Measurements from ENCODE around the gene CCND2. TPM values are rescaled to one million over a fixed set of nuclear protein-coding genes. Genes with fewer than 3 reads are reported as not detected.

CCND2 gene
- total RNA-seq, 1 donor from 2014 or later: 98.0 TPM

DNA sequence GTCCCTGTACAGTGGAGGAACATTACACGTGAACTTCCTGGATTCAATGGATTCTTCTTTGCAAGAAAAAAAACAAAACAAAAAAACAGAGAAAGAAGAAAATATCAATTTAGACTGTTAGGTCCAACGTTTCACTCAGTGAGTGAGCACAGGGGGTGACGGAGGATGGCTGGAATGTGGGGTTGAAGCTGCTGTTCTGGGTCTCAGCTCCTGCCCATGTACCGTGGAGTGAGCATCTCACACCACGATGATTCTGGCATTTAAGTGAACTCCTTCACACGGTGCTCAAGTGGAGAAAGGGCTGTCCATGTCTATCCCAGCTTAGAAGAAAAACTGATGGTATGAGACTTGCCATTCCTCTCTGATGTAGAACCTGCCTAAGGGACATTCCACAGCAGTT lies 23.2 kb downstream of the CCND2 start:
- peaks cover 1% of the 10 kb centered on the region for H3K9me3 Mint-ChIP-seq (ENCODE audit: unreplicated experiment)
- no peak overlapping the region for H3K4me3 Mint-ChIP-seq (ENCODE audit: unreplicated experiment)
- no peak overlapping the region for H3K27ac Mint-ChIP-seq (ENCODE audit: unreplicated experiment)
- peaks cover 2% of the 10 kb centered on the region for H3K4me1 Mint-ChIP-seq (ENCODE audit: low read depth, unreplicated experiment)
- H3K27me3 Mint-ChIP-seq (ENCODE audit: unreplicated experiment): no peaks in the 10 kb centered on the region
- peaks cover 15% of the 10 kb centered on the region for H3K36me3 Mint-ChIP-seq (ENCODE audit: unreplicated experiment)
- TF ChIP-seq, protein P1, sequence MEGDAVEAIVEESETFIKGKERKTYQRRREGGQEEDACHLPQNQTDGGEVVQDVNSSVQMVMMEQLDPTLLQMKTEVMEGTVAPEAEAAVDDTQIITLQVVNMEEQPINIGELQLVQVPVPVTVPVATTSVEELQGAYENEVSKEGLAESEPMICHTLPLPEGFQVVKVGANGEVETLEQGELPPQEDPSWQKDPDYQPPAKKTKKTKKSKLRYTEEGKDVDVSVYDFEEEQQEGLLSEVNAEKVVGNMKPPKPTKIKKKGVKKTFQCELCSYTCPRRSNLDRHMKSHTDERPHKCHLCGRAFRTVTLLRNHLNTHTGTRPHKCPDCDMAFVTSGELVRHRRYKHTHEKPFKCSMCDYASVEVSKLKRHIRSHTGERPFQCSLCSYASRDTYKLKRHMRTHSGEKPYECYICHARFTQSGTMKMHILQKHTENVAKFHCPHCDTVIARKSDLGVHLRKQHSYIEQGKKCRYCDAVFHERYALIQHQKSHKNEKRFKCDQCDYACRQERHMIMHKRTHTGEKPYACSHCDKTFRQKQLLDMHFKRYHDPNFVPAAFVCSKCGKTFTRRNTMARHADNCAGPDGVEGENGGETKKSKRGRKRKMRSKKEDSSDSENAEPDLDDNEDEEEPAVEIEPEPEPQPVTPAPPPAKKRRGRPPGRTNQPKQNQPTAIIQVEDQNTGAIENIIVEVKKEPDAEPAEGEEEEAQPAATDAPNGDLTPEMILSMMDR (IDR thresholded peaks at IDR 0.05; ENCODE audit: partially characterized antibody, unreplicated experiment): no peak
- DNase-seq: no peak

DNA sequence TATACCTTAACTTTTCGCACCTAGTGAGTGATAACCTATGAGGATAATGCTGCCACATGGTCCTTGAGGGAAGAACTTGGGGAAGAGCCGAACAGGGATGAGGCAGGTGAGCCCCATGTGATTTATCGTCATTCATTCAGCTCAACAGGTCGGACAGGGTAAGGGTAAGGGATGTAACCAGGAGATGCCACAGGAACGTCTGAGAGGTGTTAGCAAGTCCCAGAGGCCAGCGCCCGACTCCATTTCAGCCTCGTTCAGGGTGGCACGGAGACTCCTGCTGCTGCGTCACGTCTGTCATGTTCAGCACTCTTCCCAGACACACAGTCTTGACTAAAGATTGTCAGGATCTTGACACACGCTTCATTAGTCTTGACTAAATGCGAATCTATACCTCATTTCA lies 24.1 kb downstream of the CCND2 start:
- Mint-ChIP-seq H3K4me3 (ENCODE audit: unreplicated experiment) (no peak overlapping the region), H3K9me3 (ENCODE audit: unreplicated experiment) (peaks cover 1% of the 10 kb centered on the region), H3K36me3 (ENCODE audit: unreplicated experiment) (peaks cover 9% of the 10 kb centered on the region), H3K27ac (ENCODE audit: unreplicated experiment) (no peak overlapping the region), H3K27me3 (ENCODE audit: unreplicated experiment) (no peaks in the 10 kb centered on the region), H3K4me1 (ENCODE audit: low read depth, unreplicated experiment) (peaks cover 2% of the 10 kb centered on the region)
- TF ChIP-seq, protein P1 (IDR thresholded peaks at IDR 0.05; ENCODE audit: partially characterized antibody, unreplicated experiment): no peak
- DNase-seq: no peak

DNA sequence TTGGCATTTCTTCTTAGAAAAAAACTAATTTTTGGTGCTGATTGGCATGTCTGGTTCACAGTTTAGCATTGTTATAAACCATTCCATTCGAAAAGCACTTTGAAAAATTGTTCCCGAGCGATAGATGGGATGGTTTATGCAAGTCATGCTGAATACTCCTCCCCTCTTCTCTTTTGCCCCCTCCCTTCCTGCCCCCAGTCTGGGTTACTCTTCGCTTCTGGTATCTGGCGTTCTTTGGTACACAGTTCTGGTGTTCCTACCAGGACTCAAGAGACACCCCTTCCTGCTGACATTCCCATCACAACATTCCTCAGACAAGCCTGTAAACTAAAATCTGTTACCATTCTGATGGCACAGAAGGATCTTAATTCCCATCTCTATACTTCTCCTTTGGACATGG lies 27.3 kb downstream of the CCND2 start:
- TF ChIP-seq, protein P1 (IDR thresholded peaks at IDR 0.05; ENCODE audit: partially characterized antibody, unreplicated experiment): no peak
- Mint-ChIP-seq H3K4me3 (ENCODE audit: unreplicated experiment) (no peak overlapping the region), H3K9me3 (ENCODE audit: unreplicated experiment) (peaks cover 5% of the 10 kb centered on the region), H3K27ac (ENCODE audit: unreplicated experiment) (no peak overlapping the region), H3K4me1 (ENCODE audit: low read depth, unreplicated experiment) (peaks cover 20% of the 10 kb centered on the region), H3K36me3 (ENCODE audit: unreplicated experiment) (no peaks in the 10 kb centered on the region), H3K27me3 (ENCODE audit: unreplicated experiment) (peaks cover 3% of the 10 kb centered on the region)
- no peak for DNase-seq

DNA sequence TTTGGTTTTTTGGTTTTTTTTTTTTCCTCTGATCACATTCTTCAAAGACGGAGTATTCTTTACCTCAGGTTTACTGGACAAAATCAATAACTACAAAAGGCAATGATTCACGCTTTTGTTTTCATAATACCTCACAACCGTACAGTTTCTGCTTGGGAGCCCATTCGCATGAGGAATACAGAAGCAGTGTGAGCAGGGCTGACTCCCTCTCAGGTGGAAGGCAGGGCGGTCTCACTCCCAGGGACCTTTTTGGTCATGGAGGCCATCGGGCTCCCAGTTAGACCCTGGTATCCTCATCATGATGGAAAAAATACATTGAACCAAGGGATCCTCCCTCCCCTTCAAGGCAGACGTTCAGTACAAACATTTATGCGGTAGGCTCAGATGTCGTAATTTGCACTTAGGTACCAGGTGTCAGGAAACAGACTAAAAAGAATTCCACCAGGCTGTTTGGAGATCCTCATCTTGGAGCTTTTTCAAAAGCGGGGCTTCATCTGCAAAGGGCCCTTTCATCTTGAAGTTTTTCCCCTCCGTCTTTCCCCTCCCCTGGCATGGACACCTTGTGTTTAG lies 28.5 kb downstream of the CCND2 start:
- no peaks in the 10 kb centered on the region for H3K36me3 Mint-ChIP-seq (ENCODE audit: unreplicated experiment)
- no peak overlapping the region for H3K27ac Mint-ChIP-seq (ENCODE audit: unreplicated experiment)
- peaks cover 26% of the 10 kb centered on the region for H3K4me1 Mint-ChIP-seq (ENCODE audit: low read depth, unreplicated experiment)
- TF ChIP-seq, protein P1 (IDR thresholded peaks at IDR 0.05; ENCODE audit: partially characterized antibody, unreplicated experiment): no peak
- no peak overlapping the region for H3K4me3 Mint-ChIP-seq (ENCODE audit: unreplicated experiment)
- peaks cover 6% of the 10 kb centered on the region for H3K27me3 Mint-ChIP-seq (ENCODE audit: unreplicated experiment)
- peaks cover 7% of the 10 kb centered on the region for H3K9me3 Mint-ChIP-seq (ENCODE audit: unreplicated experiment)
- DNase-seq: no peak

DNA sequence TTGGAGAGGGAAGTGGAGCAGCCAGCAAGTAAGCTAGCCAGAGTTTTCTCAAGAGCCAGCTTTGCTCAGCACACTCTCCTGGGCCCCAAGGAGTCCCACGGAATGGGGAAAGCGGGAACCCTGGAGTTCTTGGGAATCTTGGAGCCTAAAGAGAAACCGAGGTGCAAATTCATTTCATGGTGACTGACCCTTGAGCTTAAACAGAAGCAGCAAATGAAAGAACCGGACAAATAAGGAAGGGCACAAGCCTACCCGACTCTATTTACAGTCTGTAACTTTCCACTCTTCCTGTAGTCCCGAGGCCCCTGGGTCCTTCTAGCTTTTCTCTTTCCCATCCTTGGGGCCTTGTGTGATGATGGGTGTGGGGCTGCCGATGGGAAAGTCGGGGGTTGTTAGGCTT lies 29.3 kb downstream of the CCND2 start:
- H3K4me3 Mint-ChIP-seq (ENCODE audit: unreplicated experiment): no peak overlapping the region
- peaks cover 6% of the 10 kb centered on the region for H3K9me3 Mint-ChIP-seq (ENCODE audit: unreplicated experiment)
- peaks cover 6% of the 10 kb centered on the region for H3K27me3 Mint-ChIP-seq (ENCODE audit: unreplicated experiment)
- peaks cover 32% of the 10 kb centered on the region for H3K4me1 Mint-ChIP-seq (ENCODE audit: low read depth, unreplicated experiment)
- no peaks in the 10 kb centered on the region for H3K36me3 Mint-ChIP-seq (ENCODE audit: unreplicated experiment)
- DNase-seq: no peak
- H3K27ac Mint-ChIP-seq (ENCODE audit: unreplicated experiment): no peak overlapping the region
- TF ChIP-seq, protein P1 (IDR thresholded peaks at IDR 0.05; ENCODE audit: partially characterized antibody, unreplicated experiment): no peak
